HG03060 (cell line): ENCODE measurements around the gene EPHX1.

Experiments
- ATAC-seq: cut with Tn5 transposase; IDR thresholded peaks from one replicate; pipeline ENCODE4 v1.9.1; 2021; ENCODE audit warnings: low read depth, moderate number of reproducible peaks; ENCODE audit not compliant: unreplicated experiment

The EPHX1 gene

DNA sequence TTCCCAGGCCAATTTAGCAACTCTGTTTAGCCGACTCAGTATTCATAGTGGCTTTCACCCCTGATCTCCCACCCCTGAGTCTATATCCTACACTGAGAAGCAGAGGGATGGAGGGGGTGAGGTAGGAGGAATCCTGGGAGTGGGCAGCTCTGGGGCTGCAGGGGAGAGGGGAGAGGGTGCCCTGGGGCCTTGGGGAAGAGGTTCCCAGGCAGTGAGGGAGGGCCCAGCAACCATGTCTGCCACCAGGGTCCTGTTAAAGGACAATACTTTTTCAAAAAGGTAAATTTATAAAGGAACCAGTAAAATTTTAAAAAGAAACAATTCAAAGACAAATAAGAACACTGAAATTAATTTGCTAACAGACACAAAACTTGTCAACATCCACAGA lies 30.3 kb downstream of the EPHX1 start:
- ATAC-seq: no peak

- no peak for ATAC-seq
These were observed 30.8 kb downstream of the EPHX1 start for GRCh38 chr1:225840713-225841112.

- ATAC-seq: no peak
These were observed 32.1 kb downstream of the EPHX1 start for GRCh38 chr1:225842074-225842473.

- no peak for ATAC-seq
These were observed 33.0 kb downstream of the EPHX1 start for GRCh38 chr1:225842788-225843425.

DNA sequence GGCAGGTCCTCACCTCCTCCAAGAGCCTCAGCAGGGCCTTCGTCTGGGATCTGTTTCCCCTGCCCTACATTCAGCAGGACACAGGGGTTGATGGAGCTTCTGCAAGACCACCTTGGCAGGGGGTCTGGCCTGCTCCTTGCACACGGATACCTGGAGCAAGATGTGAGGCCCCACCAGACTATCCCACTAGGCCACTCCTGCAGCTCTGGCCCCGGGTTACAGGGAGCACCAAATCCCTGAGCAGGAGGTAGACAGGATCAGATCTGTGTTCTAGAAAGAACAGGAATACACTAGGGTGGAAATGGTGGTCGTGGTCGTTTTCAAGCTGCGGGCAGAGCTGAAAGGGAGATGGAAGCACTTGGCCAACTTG lies 33.5 kb downstream of the EPHX1 start:
- ATAC-seq: no peak

DNA sequence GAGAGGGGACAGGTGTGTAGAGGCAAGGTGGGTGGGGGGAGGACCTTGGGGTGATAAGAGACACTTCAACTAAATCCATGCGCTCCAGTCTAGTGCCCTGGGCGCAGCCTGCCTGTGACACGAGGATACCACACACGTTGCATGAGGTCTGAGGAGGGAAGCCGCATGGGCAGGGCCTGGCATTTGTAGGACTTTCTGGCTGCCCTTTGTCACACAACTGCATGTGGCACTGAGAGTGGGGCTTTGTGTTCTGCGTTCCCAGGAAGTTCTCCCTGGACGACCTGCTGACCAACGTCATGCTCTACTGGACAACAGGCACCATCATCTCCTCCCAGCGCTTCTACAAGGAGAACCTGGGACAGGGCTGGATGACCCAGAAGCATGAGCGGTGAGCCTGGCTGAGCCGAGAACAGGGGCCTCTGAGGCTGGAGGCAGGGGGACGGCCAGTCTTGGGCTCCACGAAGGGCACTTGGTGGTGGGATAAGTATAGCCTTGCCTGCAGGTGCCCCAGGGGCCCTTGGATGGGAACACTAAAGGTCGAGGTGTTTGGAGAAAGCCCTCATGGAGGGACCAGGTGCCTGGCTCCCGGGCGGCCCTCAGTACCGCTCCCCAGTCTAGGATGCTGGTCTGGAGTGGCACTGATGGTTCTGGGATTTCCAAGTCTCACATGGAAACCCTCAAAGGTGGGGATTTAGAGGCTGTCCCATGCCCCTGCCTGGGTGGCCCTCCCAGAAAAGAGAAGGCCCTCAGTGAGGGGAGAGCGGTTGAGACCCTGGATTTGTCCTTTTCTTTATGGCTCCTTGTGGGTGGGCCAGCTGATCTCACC lies 34.5 kb downstream of the EPHX1 start:
- ATAC-seq: no peak

DNA sequence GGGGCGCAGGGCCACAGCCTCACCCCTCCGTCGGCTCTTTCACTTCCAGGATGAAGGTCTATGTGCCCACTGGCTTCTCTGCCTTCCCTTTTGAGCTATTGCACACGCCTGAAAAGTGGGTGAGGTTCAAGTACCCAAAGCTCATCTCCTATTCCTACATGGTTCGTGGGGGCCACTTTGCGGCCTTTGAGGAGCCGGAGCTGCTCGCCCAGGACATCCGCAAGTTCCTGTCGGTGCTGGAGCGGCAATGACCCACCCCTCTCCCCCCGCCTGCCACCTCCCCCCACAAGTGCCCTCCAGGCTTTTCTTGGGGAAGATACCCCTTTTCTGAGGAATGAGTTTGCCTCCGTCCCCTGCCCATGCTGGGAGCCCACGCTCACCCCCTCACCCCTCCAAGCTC lies 35.2 kb downstream of the EPHX1 start:
- ATAC-seq: no peak

GRCh38 chr1:225845571-225846259 lies 35.8 kb downstream of the EPHX1 start:
- no peak for ATAC-seq

GRCh38 chr1:225846331-225847310 lies 36.7 kb downstream of the EPHX1 start:
- ATAC-seq: no peak

- ATAC-seq: no peak
These were observed 37.7 kb downstream of the EPHX1 start for GRCh38 chr1:225847610-225848009.

GRCh38 chr1:225848030-225848955 lies 38.4 kb downstream of the EPHX1 start:
- ATAC-seq: peak; percentile 42

- ATAC-seq: no peak
These were observed 40.0 kb downstream of the EPHX1 start for GRCh38 chr1:225849925-225850324.

- no peak for ATAC-seq
These were observed 40.4 kb downstream of the EPHX1 start for GRCh38 chr1:225850370-225850769.

DNA sequence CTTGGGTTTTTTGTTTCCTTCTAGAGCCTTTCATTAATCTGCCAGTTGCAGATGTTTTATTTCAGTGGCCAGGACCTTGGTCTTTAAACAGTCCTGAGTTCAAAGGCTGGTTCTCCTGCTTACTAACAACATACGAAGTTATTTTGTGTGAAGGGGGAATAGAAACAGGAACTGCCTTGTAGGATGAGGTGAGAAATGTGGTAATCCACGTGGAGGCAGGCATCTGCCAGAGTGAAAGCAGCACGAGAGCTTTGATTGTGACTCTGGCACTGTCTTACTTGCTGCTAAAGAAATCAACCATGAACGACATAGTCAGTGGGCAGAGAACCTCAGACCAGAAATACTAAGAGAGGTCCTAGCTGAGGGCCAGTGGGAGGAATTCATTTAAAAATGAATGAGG lies 41.9 kb downstream of the EPHX1 start:
- ATAC-seq: peak; percentile 68

GRCh38 chr1:225852413-225853124 lies 42.6 kb downstream of the EPHX1 start:
- no peak for ATAC-seq

DNA sequence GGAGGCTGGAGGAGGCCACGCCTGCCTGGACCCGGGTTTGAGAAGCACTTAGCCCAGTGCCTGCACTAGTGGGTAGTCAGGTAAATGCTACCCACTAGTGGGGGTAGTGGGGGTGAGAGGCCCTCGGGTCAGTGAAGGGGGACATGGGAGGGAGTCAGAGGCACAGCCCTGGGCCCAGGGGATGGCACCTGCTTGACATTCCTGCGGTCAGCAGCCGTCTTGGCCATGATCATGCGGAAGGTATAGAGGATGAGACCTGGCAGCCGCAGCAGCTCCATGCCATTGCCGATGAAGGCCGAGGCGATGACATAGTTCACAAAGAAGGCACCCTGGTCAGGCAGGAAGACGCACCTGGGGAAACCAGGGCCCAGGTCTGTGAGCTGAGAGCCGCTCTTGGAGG lies 43.5 kb downstream of the EPHX1 start:
- no peak for ATAC-seq

- ATAC-seq: no peak
These were observed 45.8 kb downstream of the EPHX1 start for GRCh38 chr1:225855503-225856300.

DNA sequence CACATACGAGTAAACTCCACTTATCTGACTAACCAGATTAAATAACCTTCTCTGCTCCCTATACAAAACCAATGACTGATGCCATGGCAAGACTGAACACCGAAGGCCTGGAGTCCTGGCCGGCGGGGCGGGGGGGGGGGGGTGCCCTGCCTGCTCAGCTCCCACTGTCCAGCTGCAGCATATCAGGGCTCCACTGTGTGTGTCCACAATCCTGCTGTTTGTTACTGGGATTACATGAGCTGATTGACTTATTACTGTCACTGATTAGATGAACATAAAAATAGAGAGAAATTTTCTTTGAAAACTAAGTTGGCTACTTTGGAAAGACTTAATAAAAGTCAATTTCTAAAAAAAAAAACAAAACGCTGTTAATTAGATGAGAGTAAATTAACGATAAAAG lies 47.3 kb downstream of the EPHX1 start:
- no peak for ATAC-seq
